Fibroblast of the conjunctiva (primary cell): ENCODE measurements around the gene MAVS.

Experiments used
- DNase-seq: peaks from one replicate; pipeline ENCODE4 v3.0.0-alpha.2; 2010; ENCODE audit warnings: low read depth

Gene MAVS

DNA sequence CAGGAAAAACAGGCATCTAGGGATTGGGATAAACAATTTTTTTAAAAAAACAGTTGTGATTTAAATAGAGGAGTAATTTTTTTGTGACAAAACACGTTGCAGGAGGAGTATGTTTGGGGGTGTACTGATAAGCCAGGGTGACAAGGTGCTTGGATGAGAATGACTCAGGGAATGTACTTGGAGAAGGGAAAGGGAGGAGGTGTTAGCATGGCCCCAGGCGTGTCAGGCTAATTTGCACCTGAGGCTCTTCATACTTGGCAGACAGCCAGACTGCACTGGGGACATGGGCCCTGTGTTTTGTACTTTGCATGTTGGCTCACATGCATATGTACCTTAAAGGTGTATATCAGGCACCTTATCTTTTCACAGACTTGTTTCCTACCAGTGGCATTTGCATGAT is 65.3 kb downstream of the MAVS start:
- no peak for DNase-seq

DNA sequence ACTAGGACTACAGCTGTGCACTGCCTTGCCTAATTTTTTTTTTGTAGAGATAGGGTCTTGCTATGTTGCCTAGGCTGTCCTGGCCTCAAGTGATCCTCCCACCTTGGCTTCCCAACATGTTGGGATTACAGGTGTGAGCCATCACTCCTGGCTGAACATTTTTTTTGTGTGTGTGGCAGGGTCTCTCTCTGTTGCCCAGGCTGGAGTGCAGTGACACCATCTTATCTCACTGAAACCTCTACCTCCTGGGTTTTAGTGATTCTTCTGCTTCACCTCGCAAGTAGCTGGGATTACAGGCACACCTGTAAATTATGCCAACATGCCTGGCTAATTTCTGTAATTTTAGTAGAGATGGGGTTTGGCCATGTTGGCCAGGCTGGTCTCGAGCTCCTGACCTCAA is 67.8 kb downstream of the MAVS start:
- DNase-seq: no peak

DNA sequence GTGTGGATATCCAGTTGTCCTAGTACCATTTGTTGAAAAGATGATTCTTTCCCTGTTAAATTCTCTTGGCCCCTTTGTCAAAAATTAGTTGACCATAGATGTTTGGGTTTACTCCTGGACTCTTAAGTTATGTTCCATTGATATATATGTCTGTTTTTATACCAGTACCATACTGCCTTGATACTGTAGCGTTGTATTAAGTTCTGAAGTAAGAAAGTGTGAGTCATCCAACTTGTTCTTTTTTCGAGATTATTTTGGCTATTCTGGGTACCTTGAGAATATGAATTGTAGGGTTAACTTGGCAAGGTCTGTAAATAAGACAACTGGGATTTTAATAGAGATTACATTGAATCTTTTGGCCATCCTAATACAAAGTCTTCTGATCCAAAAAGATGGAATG is 69.1 kb downstream of the MAVS start:
- DNase-seq: no peak

DNA sequence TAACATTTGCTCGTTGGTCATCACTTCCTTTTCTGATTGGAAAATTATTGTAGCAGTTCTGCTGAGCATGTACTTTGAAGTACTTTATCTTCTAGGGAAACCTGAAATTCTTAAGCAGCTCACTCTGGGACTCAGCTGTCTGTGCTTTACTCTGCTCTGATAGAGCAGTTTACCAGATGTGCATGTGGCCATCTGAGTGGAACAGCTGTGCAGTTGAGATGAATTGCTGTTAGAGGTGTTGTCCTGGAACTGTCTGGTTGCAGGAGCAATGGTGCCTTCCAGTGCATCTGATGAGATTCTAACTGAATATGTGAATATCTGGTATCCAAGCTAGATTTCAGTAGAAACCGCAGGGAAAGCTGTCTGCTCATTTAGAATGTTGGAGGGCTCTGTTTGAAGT is 69.7 kb downstream of the MAVS start:
- DNase-seq: no peak

DNA sequence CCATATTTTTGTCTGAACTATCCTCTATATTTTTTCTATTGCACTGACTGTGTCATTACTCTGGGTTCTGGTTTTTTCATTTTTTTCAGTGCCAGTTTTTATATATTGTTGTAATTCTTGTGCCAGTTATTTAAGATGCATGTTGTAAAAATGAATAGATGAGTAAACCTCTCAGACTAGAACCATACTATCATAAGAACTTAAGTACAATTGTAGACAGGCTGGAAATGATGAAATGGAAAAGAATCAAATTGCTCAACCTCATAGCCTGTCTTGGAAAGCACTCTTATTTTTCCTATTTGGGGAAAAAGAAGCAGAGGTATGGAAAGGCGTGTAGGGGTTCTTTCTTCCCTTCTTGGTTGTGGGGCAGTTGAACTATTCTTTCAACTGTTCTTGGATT is 72.7 kb downstream of the MAVS start:
- DNase-seq: no peak

DNA sequence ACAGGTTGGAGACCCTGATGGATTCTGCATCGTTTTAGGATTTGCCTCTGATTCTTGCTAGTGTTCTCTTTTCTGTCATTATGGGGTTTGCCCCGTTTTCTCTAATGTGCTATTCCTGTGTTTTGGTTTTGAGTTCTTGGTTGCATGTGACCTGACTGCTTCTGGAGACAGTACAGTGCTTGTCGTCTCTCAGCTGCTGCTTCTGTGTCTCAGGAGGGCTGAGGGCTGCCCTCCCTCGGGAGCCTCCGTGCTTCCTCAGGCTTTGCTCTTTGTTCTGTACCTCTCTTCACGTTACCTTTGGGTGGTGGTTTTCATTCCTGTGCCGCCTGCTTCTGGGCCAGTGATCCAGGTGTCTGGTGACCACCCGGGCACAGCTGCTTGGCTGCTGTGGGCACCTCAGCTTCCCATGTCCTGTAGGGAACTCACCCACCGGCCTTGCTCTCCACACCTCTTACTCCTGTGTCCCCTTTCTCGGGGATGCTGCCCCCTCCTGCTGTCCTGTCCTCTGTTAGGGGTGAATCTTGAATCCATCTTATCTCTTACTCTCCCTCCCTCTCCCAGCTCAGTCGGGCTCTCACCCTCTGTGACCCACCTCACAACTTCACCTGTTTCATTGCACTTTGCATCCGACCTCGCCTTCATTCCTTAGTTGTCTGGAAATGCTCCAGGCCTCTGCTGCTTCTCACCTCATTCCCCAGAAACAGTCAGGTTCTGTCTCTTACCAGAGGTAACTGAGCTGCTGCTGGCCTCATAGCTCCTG is 75.8 kb downstream of the MAVS start:
- DNase-seq: no peak

DNA sequence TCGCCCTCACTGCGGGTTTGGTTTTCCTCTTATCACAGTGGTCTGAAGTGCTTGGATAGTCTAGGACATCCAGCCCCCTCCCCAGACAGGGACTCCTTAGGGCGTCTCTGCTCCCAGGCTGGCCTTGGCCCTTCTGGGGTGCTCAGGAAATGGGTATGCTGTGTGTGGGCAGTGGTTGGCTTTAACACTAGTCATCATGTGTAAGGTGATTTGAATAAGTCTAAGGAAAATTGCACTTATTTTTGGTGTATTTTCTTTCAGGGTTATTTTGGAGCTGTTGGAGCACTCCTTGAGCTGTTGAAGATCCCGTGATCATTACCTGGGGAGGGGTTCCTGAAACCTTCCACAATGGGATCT is 76.3 kb downstream of the MAVS start:
- DNase-seq: no peak

DNA sequence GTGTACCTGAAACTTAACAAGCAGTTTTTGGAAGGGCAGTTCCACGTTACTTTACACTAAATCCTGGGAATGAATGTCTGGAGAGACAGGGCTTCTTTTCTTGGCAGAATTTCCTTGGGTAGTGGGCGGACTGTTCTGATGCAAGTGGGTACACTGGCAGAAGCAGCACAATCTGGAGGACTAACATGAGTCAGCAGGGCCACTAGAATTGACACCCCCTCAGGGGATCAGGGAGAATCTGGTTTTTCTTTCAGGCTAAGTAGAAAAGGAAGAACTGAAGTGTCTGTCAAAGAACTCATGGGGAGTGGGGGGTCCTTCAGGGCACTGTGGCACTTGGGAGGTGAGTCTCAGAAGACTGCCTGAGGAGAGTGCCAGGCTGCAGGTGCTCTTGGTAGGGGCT is 77.2 kb downstream of the MAVS start:
- DNase-seq: no peak

DNA sequence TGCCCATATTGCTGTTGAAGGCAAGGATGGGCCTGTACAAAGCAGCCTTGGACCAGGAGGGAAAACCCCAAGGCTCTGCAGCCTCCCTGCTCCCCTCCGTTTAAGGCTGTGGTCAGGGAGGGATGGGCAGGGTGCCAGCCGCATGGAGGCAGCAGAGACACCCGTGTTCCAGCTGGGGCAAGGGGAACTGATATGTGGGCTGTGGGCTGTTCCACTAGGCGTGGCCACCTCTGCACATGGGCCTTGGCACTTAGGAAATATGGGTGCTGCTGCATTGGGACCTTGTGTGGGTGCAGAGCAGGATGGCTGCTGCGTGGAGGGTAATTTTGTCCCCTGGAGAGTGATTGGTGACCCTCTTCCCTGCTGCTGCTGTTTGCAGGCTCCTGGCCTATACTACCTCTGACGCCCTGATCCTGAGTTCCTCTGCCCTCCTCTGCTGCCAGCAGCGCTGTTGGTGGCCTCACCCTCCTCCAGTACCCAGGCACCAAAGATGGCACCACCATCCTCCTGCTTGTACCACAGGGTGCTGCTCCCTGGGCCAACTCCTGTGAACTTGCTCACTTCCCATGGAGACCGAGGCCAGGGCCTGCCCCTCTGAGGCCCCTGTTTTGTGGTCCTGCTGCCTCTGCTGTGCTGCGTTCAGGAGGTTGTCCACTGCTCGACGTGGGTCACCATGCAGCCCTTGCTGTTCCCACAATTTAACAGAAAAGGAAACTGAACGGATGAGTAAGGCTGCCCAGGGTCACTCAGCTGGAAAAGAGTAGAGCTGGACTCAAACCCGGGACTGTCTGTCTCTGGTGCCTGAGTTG is 77.9 kb downstream of the MAVS start:
- DNase-seq: no peak

DNA sequence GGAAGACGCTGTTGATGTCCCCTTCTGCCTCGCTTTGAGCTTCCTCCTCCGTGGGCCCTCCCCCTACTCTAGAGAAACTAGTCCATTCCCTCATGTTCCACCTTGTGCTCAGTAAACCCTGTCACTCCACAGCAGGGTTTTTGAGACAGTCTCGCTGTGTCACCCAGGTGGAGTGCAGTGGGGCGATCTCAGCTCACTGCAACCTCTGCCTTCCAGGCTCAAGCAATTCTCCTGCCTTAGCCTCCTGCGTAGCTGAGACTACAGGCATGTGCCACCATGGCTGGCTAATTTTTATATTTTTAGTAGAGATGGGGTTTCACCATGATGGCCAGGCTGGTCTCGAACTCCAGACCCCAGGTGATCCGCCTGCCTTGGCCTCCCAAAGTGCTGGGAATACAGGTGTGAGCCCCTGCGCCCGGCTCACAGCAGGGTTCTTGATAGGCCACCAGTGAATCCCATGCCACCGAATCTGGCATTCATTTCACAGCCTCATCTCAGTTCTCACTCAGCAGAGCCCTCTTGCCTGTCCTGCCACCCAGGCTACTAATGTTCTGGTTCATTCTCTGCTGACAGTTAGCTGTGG is 78.6 kb downstream of the MAVS start:
- no peak for DNase-seq
